B cell (primary cell): ENCODE results near the gene GARIN5A.

Experiments
- CTCF ChIP-seq: fragments of 200-600 bp; IDR thresholded peaks from one replicate; pipeline ENCODE4 v1.8.0; 2022; ENCODE audit warnings: antibody characterized with exemption, mild to moderate bottlenecking
- EZH2 ChIP-seq: IDR thresholded peaks from 2 replicates; pipeline ENCODE4 v1.6.1; 2012; ENCODE audit warnings: borderline replicate concordance, low read depth, mild to moderate bottlenecking, moderate library complexity, low read length; ENCODE audit not compliant: insufficient read depth, poor library complexity, severe bottlenecking

- no peak for TF ChIP-seq CTCF
- no peak for TF ChIP-seq EZH2
These were observed 56.5 kb downstream of the GARIN5A start for GRCh38 chr19:50420127-50420526.
